Hepatocyte (in vitro differentiated cells): ENCODE results near the gene CBL.

Experiments used
- EZH2 ChIP-seq: fragments of 200-600 bp; sonication (generic); IDR thresholded peaks from 2 replicates; pipeline ENCODE4 v1.6.1; 2016; ENCODE audit warnings: antibody characterized with exemption, mild to moderate bottlenecking, borderline replicate concordance
- TF ChIP-seq, protein P1 (sequence below): fragments of 200-600 bp; sonication (generic); IDR thresholded peaks from 2 replicates; pipeline ENCODE4 v1.5.1; 2016; ENCODE audit warnings: antibody characterized with exemption, mild to moderate bottlenecking; ENCODE audit not compliant: poor library complexity

DNA sequence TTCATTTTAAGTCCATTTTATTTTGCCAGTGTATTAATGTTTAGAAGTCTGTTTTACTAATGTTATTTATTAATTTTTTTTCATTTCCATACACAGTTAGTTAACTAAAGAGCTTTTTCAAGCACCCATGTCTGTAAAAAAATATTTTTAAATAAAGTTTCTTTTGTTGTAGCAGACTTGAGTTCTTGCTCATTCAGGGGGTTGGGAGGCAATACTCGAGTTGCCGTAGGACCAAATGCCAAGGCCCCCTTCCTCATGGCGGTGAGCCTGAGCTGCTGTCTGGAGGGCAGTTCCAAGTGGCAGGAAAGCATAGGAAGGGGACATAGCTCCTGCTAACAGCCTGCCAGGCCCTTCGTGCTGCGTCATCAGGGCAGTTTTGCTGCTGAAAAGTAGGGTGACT is 101.8 kb downstream of the CBL start:
- TF ChIP-seq, protein P1, sequence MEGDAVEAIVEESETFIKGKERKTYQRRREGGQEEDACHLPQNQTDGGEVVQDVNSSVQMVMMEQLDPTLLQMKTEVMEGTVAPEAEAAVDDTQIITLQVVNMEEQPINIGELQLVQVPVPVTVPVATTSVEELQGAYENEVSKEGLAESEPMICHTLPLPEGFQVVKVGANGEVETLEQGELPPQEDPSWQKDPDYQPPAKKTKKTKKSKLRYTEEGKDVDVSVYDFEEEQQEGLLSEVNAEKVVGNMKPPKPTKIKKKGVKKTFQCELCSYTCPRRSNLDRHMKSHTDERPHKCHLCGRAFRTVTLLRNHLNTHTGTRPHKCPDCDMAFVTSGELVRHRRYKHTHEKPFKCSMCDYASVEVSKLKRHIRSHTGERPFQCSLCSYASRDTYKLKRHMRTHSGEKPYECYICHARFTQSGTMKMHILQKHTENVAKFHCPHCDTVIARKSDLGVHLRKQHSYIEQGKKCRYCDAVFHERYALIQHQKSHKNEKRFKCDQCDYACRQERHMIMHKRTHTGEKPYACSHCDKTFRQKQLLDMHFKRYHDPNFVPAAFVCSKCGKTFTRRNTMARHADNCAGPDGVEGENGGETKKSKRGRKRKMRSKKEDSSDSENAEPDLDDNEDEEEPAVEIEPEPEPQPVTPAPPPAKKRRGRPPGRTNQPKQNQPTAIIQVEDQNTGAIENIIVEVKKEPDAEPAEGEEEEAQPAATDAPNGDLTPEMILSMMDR = no peak
- no peak for TF ChIP-seq EZH2
